Stimulated activated effector memory CD8-positive, alpha-beta T cell treated with anti-CD3 and anti-CD28 coated beads, Interleukin-12 subunit alpha, Interleukin-12 subunit beta, amount 100 ng/mL, for 72 hours (primary cell): Measurements from ENCODE around the gene GDF3.
A peak's percentile ranks its signal among the peaks of the same experiment; 100 is the strongest.
"Not testable (repeated sequence)": the region's sequence is repeated elsewhere in the genome, so short reads cannot be mapped to it uniquely, and the experiment has no call there.

Experiments used
- ATAC-seq: fragments of 150-1000 bp; cut with Tn5 transposase; 2 replicates; pipeline ENCODE4 v1.10.0; 2021
- DNase-seq, 2 donors: peaks; one replicate each; pipeline ENCODE4 v3.0.0; 2021 to 2022; ENCODE audit warnings: low spot score in 2 of 2
- H3K27ac Mint-ChIP-seq: one replicate; pipeline ENCODE4 v1.8.0; 2022; ENCODE audit warnings: mild to moderate bottlenecking, mixed read lengths
- H3K36me3 Mint-ChIP-seq: one replicate; pipeline ENCODE4 v1.8.0; 2022; ENCODE audit warnings: mild to moderate bottlenecking, mixed read lengths
- H3K4me1 Mint-ChIP-seq: one replicate; pipeline ENCODE4 v1.8.0; 2022; ENCODE audit warnings: mixed read lengths
- H3K4me3 Mint-ChIP-seq: one replicate; pipeline ENCODE4 v1.8.0; 2022; ENCODE audit warnings: mild to moderate bottlenecking, mixed read lengths
- H3K9me3 Mint-ChIP-seq: one replicate; pipeline ENCODE4 v1.8.0; 2022; ENCODE audit warnings: mixed read lengths

The GDF3 gene

GRCh38 chr12:7681535-7681934 is 14.0 kb downstream of the GDF3 start:
- ATAC-seq, result no peak
- no peak overlapping the region for H3K4me3 Mint-ChIP-seq
- peaks cover 7% of the 10 kb centered on the region for H3K4me1 Mint-ChIP-seq
- no peak for DNase-seq
- H3K9me3 Mint-ChIP-seq, result no peaks in the 10 kb centered on the region
- no peak overlapping the region for H3K27ac Mint-ChIP-seq
- H3K36me3 Mint-ChIP-seq, result no peaks in the 10 kb centered on the region

- Mint-ChIP-seq H3K4me3 (no peak overlapping the region), H3K27ac (no peak overlapping the region), H3K36me3 (no peaks in the 10 kb centered on the region), H3K4me1 (peaks cover 7% of the 10 kb centered on the region), H3K9me3 (no peaks in the 10 kb centered on the region)
- no peak for DNase-seq
- ATAC-seq, result no peak
Observed at GRCh38 chr12:7679251-7680045, 16.1 kb downstream of the GDF3 start.

DNA sequence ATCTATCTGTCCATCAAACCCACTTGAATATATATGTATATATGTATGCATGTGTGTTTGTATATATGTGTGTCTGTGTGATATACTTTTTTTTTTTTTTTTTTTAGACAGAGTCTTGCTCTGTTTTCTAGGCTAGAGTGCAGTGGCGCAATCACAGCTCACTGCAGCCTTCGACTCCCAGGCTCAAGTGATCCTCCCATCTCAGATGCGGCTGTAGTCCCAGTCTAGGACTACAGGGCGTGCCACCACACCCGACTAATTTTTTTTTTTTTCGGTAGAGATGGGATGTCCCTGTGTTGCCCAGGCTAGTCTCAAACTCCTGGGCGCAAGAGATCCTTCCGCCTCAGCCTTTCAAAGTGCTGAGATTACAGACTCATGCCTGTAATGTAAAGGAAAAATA is 16.8 kb downstream of the GDF3 start:
- peaks cover 7% of the 10 kb centered on the region for H3K4me1 Mint-ChIP-seq
- no peak overlapping the region for H3K4me3 Mint-ChIP-seq
- no peak for ATAC-seq
- no peaks in the 10 kb centered on the region for H3K36me3 Mint-ChIP-seq
- H3K9me3 Mint-ChIP-seq, result no peaks in the 10 kb centered on the region
- H3K27ac Mint-ChIP-seq, result no peak overlapping the region
- no peak for DNase-seq

DNA sequence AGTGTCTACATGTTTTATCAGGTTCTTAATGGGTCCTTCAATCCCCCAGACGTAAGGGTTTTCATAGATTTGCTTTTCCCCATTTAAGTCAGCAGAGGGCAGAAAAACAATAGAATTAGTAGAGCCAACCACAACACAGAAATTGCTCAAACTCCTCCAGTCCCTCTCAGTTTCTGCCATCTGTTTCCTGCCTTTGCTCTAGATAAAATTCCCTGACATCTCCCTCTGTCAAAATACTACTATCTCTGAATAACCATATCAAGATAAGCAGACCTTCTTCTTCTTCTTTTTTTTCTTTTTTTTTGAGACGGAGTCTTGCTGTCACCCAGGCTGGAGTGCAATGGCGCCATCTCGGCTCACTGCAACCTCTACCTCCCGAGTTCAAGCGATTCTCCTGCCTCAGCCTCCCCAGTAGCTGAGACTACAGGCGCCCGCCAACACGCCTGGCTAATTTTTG is 18.1 kb downstream of the GDF3 start:
- DNase-seq, H3K36me3 Mint-ChIP-seq, H3K27ac Mint-ChIP-seq, H3K4me1 Mint-ChIP-seq, H3K9me3 Mint-ChIP-seq, H3K4me3 Mint-ChIP-seq: not testable (repeated sequence)
- peak; percentile 64 for ATAC-seq

DNA sequence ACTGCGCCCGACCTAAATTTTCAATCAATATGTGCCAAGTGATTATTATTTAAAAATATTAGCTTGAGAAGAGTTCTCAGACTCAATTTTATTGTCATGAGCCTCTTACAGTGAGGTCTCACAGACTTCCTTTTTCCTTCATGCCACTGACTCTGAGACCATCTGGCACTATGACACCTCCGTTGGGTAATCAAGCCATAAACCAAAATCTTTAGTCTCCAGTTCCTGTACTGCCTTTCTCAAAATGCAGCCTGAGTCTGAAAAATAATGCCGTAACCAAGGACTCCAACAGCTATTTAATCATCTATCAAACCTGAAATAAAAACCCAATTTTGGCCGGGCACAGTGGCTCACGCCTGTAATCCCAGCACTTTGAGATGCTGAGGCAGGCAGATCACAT is 20.1 kb downstream of the GDF3 start:
- DNase-seq, H3K4me3 Mint-ChIP-seq, H3K4me1 Mint-ChIP-seq, H3K9me3 Mint-ChIP-seq, H3K36me3 Mint-ChIP-seq, ATAC-seq, H3K27ac Mint-ChIP-seq: not testable (repeated sequence)

DNA sequence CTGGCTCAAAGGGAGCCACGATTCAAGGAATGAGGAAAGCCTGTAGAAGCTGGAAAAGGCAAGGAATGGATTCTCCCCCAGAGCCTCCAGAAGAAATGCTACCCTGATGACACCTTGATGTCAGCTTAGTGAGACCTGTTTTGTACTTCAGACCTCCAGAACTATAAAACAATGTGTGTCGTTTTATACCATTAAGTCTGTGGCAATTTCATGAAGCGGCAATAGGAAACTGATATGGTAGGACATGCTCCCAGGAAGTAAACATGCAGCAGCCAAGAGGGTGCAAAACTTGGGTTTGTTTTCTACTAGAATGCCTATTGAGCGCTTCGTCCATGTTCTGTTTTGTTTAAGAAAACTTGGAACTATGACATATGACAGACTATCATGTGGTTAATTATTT is 27.4 kb downstream of the GDF3 start:
- no peaks in the 10 kb centered on the region for H3K4me1 Mint-ChIP-seq
- DNase-seq (no peak), ATAC-seq (no peak)
- no peak overlapping the region for H3K4me3 Mint-ChIP-seq
- H3K9me3 Mint-ChIP-seq, result no peaks in the 10 kb centered on the region
- H3K36me3 Mint-ChIP-seq, result no peaks in the 10 kb centered on the region
- H3K27ac Mint-ChIP-seq, result no peak overlapping the region

GRCh38 chr12:7667125-7667524 is 28.4 kb downstream of the GDF3 start:
- H3K36me3 Mint-ChIP-seq, result no peaks in the 10 kb centered on the region
- no peak for DNase-seq
- no peak overlapping the region for H3K4me3 Mint-ChIP-seq
- no peaks in the 10 kb centered on the region for H3K4me1 Mint-ChIP-seq
- no peak for ATAC-seq
- H3K27ac Mint-ChIP-seq, result no peak overlapping the region
- no peaks in the 10 kb centered on the region for H3K9me3 Mint-ChIP-seq

- DNase-seq (no peak), ATAC-seq (no peak)
- no peaks in the 10 kb centered on the region for H3K9me3 Mint-ChIP-seq
- no peak overlapping the region for H3K27ac Mint-ChIP-seq
- H3K4me1 Mint-ChIP-seq, result no peaks in the 10 kb centered on the region
- H3K4me3 Mint-ChIP-seq, result no peak overlapping the region
- H3K36me3 Mint-ChIP-seq, result no peaks in the 10 kb centered on the region
Observed at GRCh38 chr12:7666595-7666994, 29.0 kb downstream of the GDF3 start.

DNA sequence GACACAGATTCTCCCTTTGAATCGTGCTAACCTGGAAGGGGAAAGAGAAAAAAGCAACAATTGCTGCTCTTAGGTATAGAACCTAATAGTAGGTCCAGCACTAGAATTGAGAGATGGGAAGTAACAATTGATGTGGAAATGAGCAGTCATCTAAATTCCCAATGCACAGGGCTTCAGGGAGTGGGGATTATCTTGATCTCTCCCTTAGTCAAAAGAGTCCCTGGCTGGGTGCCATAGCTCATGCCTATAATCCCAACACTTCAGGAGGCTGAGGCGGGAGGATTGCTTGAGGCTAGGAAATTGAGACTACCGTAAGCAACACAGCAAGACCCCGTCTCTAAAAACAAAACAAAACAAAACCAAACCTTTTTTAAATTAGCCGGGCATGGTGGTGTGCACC is 33.8 kb downstream of the GDF3 start:
- no peak for ATAC-seq
- no peak for DNase-seq
- H3K36me3 Mint-ChIP-seq, result no peaks in the 10 kb centered on the region
- no peak overlapping the region for H3K27ac Mint-ChIP-seq
- H3K4me3 Mint-ChIP-seq, result no peak overlapping the region
- H3K4me1 Mint-ChIP-seq, result no peaks in the 10 kb centered on the region
- H3K9me3 Mint-ChIP-seq, result no peaks in the 10 kb centered on the region

GRCh38 chr12:7656121-7656520 is 39.5 kb downstream of the GDF3 start:
- Mint-ChIP-seq H3K9me3 (no peaks in the 10 kb centered on the region), H3K27ac (no peak overlapping the region), H3K36me3 (no peaks in the 10 kb centered on the region), H3K4me1 (no peaks in the 10 kb centered on the region), H3K4me3 (no peak overlapping the region)
- ATAC-seq (no peak), DNase-seq (no peak)

GRCh38 chr12:7650091-7650490 is 45.5 kb downstream of the GDF3 start:
- Mint-ChIP-seq H3K9me3 (no peaks in the 10 kb centered on the region), H3K36me3 (no peaks in the 10 kb centered on the region), H3K27ac (no peak overlapping the region), H3K4me1 (no peaks in the 10 kb centered on the region), H3K4me3 (no peak overlapping the region)
- no peak for DNase-seq
- ATAC-seq, result no peak

DNA sequence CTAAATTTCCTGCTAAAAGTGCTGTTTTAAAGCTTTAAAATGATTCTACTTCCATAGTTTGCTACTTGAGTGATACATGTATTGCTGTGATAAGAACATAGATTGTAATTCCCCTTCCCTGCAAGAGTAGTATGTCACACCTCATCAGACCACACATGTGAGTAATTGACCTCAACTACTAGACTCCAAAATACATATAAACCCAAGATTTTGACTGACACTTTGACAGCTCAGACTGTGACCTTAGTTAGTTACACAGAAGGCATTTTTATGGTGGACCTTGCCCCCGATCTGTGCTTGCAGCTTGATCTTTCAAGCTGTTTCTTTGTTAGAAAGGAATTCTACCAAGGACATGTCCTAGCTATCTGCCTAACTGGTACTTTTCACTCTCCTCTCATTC is 48.5 kb downstream of the GDF3 start:
- Mint-ChIP-seq H3K9me3 (no peaks in the 10 kb centered on the region), H3K4me3 (no peak overlapping the region), H3K4me1 (no peaks in the 10 kb centered on the region), H3K27ac (no peak overlapping the region), H3K36me3 (no peaks in the 10 kb centered on the region)
- DNase-seq (peak in 1 of 2 donors; percentile 22), ATAC-seq (peak; percentile 90)

DNA sequence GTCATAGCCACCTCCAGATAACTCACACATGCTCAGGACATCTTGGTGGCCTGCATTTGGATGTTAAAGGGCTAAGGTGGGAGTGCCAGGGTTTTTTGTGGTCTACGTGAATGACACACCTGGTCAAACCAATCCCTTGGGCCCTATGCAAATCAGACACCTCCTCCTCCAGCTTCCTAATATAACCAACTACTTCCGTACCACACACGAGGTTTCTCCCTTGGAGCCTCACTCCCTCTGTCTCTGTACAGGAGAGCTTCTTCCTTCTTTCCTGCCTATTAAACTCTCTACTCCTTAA is 49.4 kb downstream of the GDF3 start:
- no peak overlapping the region for H3K27ac Mint-ChIP-seq
- no peak overlapping the region for H3K4me3 Mint-ChIP-seq
- no peaks in the 10 kb centered on the region for H3K9me3 Mint-ChIP-seq

GRCh38 chr12:7645395-7646177 is 50.0 kb downstream of the GDF3 start:
- peak in 1 of 2 donors; percentile 45 for DNase-seq

More for the DNA sequence above, 49.4 kb downstream of the GDF3 start:
- Mint-ChIP-seq H3K36me3 (no peaks in the 10 kb centered on the region), H3K4me1 (no peaks in the 10 kb centered on the region)
- DNase-seq (no peak), ATAC-seq (no peak)

DNA sequence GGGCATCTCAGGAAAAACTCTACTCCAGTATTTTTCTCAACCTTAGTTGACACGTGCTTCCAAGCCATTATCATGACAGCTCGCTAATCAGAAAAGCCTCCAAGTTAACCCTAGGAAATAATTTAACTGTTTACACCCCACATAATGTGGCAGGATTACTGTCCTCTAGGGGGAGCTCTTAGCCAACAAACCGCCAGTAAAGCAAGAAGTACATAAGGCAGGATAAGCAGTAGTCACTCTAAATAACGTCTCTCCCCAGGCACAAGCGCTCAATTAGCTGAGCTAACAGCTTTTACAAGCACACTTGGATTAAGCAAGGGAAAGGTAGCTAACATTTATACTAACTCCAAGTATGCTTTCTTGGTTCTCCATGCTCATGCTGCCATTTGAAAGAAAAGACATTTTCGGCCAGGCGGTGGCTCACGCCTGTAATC is 52.7 kb downstream of the GDF3 start:
- Mint-ChIP-seq H3K4me1 (peaks cover 18% of the 10 kb centered on the region), H3K9me3 (no peaks in the 10 kb centered on the region), H3K4me3 (no peak overlapping the region), H3K36me3 (no peaks in the 10 kb centered on the region), H3K27ac (no peak overlapping the region)
- ATAC-seq (no peak), DNase-seq (peak in 1 of 2 donors; percentile 67)

More at GRCh38 chr12:7645395-7646177, 50.0 kb downstream of the GDF3 start:
- peaks cover 4% of the 10 kb centered on the region for H3K4me1 Mint-ChIP-seq
- no peaks in the 10 kb centered on the region for H3K9me3 Mint-ChIP-seq
- H3K36me3 Mint-ChIP-seq, result no peaks in the 10 kb centered on the region
- no peak overlapping the region for H3K4me3 Mint-ChIP-seq
- no peak overlapping the region for H3K27ac Mint-ChIP-seq
- no peak for ATAC-seq

- Mint-ChIP-seq H3K36me3 (no peaks in the 10 kb centered on the region), H3K4me1 (peaks cover 18% of the 10 kb centered on the region), H3K4me3 (no peak overlapping the region), H3K9me3 (no peaks in the 10 kb centered on the region), H3K27ac (no peak overlapping the region)
- ATAC-seq (no peak), DNase-seq (no peak)
Observed at GRCh38 chr12:7642287-7642686, 53.3 kb downstream of the GDF3 start.
